Measurements from ENCODE around the gene GZMH. TPM values are rescaled to one million over a fixed set of nuclear protein-coding genes. Genes with fewer than 3 reads are reported as not detected.

GZMH gene
- total and polyA plus RNA-seq, 2 donors (not counting 3 experiments of a cell fraction or from before 2014, with no cell fraction given), result not detected

GRCh38 chr14:24634158-24634557 lies 24.7 kb upstream of the GZMH start, which contains the start of gene GZMB:
GZMB (minus strand) TSS chr14:24634190; CDS start chr14:24634160, 30 bp downstream.
- CTCF ChIA-PET, result no interaction called here
- dilution Hi-C loops (cut with MboI; ENCODE audit: extremely low pct_ligation_motif_present, low sequenced_read_pairs), result no loop called here
- intact Hi-C loops (cut with micrococcal nuclease), result no loop called here

More at GRCh38 chr14:24634158-24634557, 24.7 kb upstream of the GZMH start, which contains the start of gene GZMB:
- Histone ChIP-seq H3K4me2 (ENCODE audit: insufficient read depth, low read length) (no peak within 1 kb of the TSS), H3K9me3 (replicated peaks; ENCODE audit: control insufficient read depth, insufficient read depth, low read length) (no peaks in the 10 kb centered on the region), H3K4me3 (replicated peaks in 1 of 3; ENCODE audit: insufficient read depth in 1 of 3, low read depth in 1 of 3, low read length in 3 of 3) (no peak within 1 kb of the TSS), H3K36me3 (ENCODE audit: control insufficient read depth in 2 of 2, extremely low read depth in 1 of 2, insufficient read depth in 2 of 2, low read length in 2 of 2) (no peaks in the 10 kb centered on the region), H3K27me3 (ENCODE audit: control insufficient read depth in 2 of 2, insufficient read depth in 2 of 2, low read length in 2 of 2) (no peaks in the 10 kb centered on the region), H3K4me1 (ENCODE audit: control insufficient read depth, extremely low read depth, insufficient read depth, low read length) (no peaks in the 10 kb centered on the region), H2AFZ (ENCODE audit: low read depth, low read length) (no peak within 1 kb of the TSS), H4K20me1 (replicated peaks; ENCODE audit: control insufficient read depth, extremely low read depth, insufficient read depth, low read length) (no peaks in the 10 kb centered on the region), H3K9ac (replicated peaks; ENCODE audit: extremely low read depth, insufficient read depth, low read length) (no peak within 1 kb of the TSS), H3K9me1 (replicated peaks; ENCODE audit: control insufficient read depth, extremely low read depth, insufficient read depth, low read length) (no peaks in the 10 kb centered on the region), H3K27ac (ENCODE audit: insufficient read depth, low read depth, low read length) (no peak within 1 kb of the TSS), H3K79me2 (ENCODE audit: control insufficient read depth, insufficient read depth, low read length) (no peaks in the 10 kb centered on the region)
- FAIRE-seq (no peak), DNase-seq (ENCODE audit: low read depth, low spot score) (no peak)
- TF ChIP-seq JUN (IDR thresholded peaks at IDR 0.05; ENCODE audit: borderline replicate concordance, insufficient read depth, insufficient read length, low read depth) (no peak), MYC (IDR thresholded peaks at IDR 0.05; ENCODE audit: low read depth, low read length) (no peak), MAX (IDR thresholded peaks at IDR 0.05; ENCODE audit: insufficient read depth, insufficient read length) (no peak), POLR2A (IDR thresholded peaks at IDR 0.05; ENCODE audit: low read depth, low read length) (no peak), GATA2 (IDR thresholded peaks at IDR 0.05; ENCODE audit: insufficient read depth, insufficient read length, low read depth, low read length) (no peak), CTCF (IDR thresholded peaks at IDR 0.05; ENCODE audit: extremely low read depth in 1 of 2, insufficient read depth in 1 of 2, low read depth in 1 of 2, low read length in 2 of 2) (no peak), EZH2 (IDR thresholded peaks at IDR 0.05; ENCODE audit: borderline replicate concordance, low read depth, low read length, severe bottlenecking) (no peak), POLR2AphosphoS5 (IDR thresholded peaks at IDR 0.05; ENCODE audit: insufficient read depth, low read depth, low read length) (no peak), FOS (IDR thresholded peaks at IDR 0.05; ENCODE audit: borderline replicate concordance, insufficient read depth, low read length) (no peak)
- POLR2A ChIA-PET, result no interaction called here
- BruUV-seq (replicated peaks), result no TSS peak
